ENCODE data around the gene GLS2. TPM values are rescaled to one million over a fixed set of nuclear protein-coding genes. Genes with fewer than 3 reads are reported as not detected.
A peak's percentile ranks its signal among the peaks of the same experiment; 100 is the strongest.

The GLS2 gene
- total and polyA plus RNA-seq, 9 of the 15 experiments (the other 6 are each of a cell fraction or from before 2014, with no cell fraction given): 0.11 TPM; not detected in 8

GRCh38 chr12:56462565-56462964 lies 25.4 kb downstream of the GLS2 start:
- Histone ChIP-seq H3K4me1 (replicated peaks in 1 of 2; ENCODE audit: control insufficient read depth in 2 of 2, insufficient read depth in 2 of 2, low read length in 2 of 2) (peaks cover 10 to 11% of the 10 kb centered on the region in 2 experiments; a peak in 4 of 5 replicates), H3K79me2 (ENCODE audit: control insufficient read depth, insufficient read depth, low read length) (no peaks in the 10 kb centered on the region), H4K20me1 (replicated peaks; ENCODE audit: control insufficient read depth, insufficient read depth, low read length) (no peaks in the 10 kb centered on the region), H3K9me1 (ENCODE audit: control insufficient read depth, insufficient read depth, low read length) (no peaks in the 10 kb centered on the region), H3K27ac (ENCODE audit: extremely low read depth, low read depth, low read length) (no peak overlapping the region), H3K9me3 (replicated peaks; ENCODE audit: control insufficient read depth, insufficient read depth, low read depth, low read length) (no peaks in the 10 kb centered on the region), H3K36me3 (ENCODE audit: control insufficient read depth, insufficient read depth, low read length) (no peaks in the 10 kb centered on the region), H2AFZ (ENCODE audit: low read depth, low read length) (no peak overlapping the region), H3K4me3 (no peak overlapping the region), H3K9ac (ENCODE audit: insufficient read depth in 1 of 2, low read depth in 2 of 2, low read length in 2 of 2) (peak overlapping the region in 1 of 2 experiments; percentile 54; a peak in 1 of 4 replicates), H3K4me2 (ENCODE audit: insufficient read depth, low read length) (no peak overlapping the region), H3K27me3 (ENCODE audit: control insufficient read depth in 2 of 2, insufficient read depth in 2 of 2, low read length in 2 of 2) (no peaks in the 10 kb centered on the region)
- intact Hi-C loops (cut with micrococcal nuclease): no loop called here
- POLR2A ChIA-PET: interaction anchor here (1.0 kb wide), 1 partner anchor 153 kb away, joined by 4 read pairs; no protein-coding TSS in a partner anchor
- TF ChIP-seq ZNF316 (IDR thresholded peaks at IDR 0.05): peak; percentile 34; the same call in 1 of the 2 replicates
- no peak for TF ChIP-seq MECOM (CRISPR knock-in tag; IDR thresholded peaks at IDR 0.05)
- TF ChIP-seq C11orf30 (IDR thresholded peaks at IDR 0.05; ENCODE audit: low read depth): peak; percentile 22; the same call in 1 of the 2 replicates
- DNase-seq (ENCODE audit: extremely low read depth in 1 of 4, low spot score in 3 of 4): no peak
- no peak for FAIRE-seq
- in situ Hi-C loops (cut with MboI): loop anchor here (10.0 kb wide), 1 partner anchor 338 kb away; the partner anchor contains the start of gene ESYT1
- no TSS peak for BruUV-seq (replicated peaks)
- CTCF ChIA-PET (ENCODE audit: low intra/inter-chr PET ratio): interaction anchor here (2.2 kb wide), 1 partner anchor 176 kb away, joined by 10 read pairs; no protein-coding TSS in a partner anchor
- no peak for ATAC-seq

GRCh38 chr12:56461235-56462159 lies 26.5 kb downstream of the GLS2 start:
- Histone ChIP-seq H3K4me3 (no peak overlapping the region), H3K27me3 (ENCODE audit: control insufficient read depth in 2 of 2, insufficient read depth in 2 of 2, low read length in 2 of 2) (no peaks in the 10 kb centered on the region), H2AFZ (ENCODE audit: low read depth, low read length) (peak overlapping the region; percentile 51), H3K79me2 (ENCODE audit: control insufficient read depth, insufficient read depth, low read length) (no peaks in the 10 kb centered on the region), H3K9me3 (replicated peaks; ENCODE audit: control insufficient read depth, insufficient read depth, low read depth, low read length) (no peaks in the 10 kb centered on the region), H3K9ac (ENCODE audit: insufficient read depth in 1 of 2, low read depth in 2 of 2, low read length in 2 of 2) (no peak overlapping the region), H3K4me2 (ENCODE audit: insufficient read depth, low read length) (no peak overlapping the region), H3K36me3 (ENCODE audit: control insufficient read depth, insufficient read depth, low read length) (no peaks in the 10 kb centered on the region), H3K9me1 (ENCODE audit: control insufficient read depth, insufficient read depth, low read length) (no peaks in the 10 kb centered on the region), H3K27ac (ENCODE audit: extremely low read depth, low read depth, low read length) (peak overlapping the region; percentile 40; the same call in 2 of the 3 replicates), H4K20me1 (replicated peaks; ENCODE audit: control insufficient read depth, insufficient read depth, low read length) (no peaks in the 10 kb centered on the region), H3K4me1 (replicated peaks in 1 of 2; ENCODE audit: control insufficient read depth in 2 of 2, insufficient read depth in 2 of 2, low read length in 2 of 2) (peaks cover 10 to 11% of the 10 kb centered on the region in 2 experiments; a peak in 4 of 5 replicates)
- ATAC-seq: peak; percentile 52
- intact Hi-C loops (cut with micrococcal nuclease) (no loop called here), in situ Hi-C loops (cut with MboI) (loop anchor here (10.0 kb wide), 1 partner anchor 337 kb away; the partner anchor contains the start of gene ESYT1)
- peak; percentile 6 for FAIRE-seq
- CTCF ChIA-PET (ENCODE audit: low intra/inter-chr PET ratio): interaction anchor here (0.6 kb wide), 1 partner anchor 86 kb away, joined by 4 read pairs; no protein-coding TSS in a partner anchor
- DNase-seq (ENCODE audit: extremely low read depth in 1 of 4, low spot score in 3 of 4): no peak
- 68% methylated on average over 11 of the region's 11 CpGs for WGBS (ENCODE audit: insufficient coverage, low coverage, missing lambda C conversion rate)
- BruUV-seq (replicated peaks): no TSS peak
- POLR2A ChIA-PET: interaction anchor here (0.6 to 1.7 kb wide), 7 partner anchors 8 to 337 kb away, joined by 3 to 9 read pairs (median 4); partner anchors contain the start of genes PAN2, RNF41 and TIMELESS
- TF ChIP-seq ZNF75A (CRISPR knock-in tag; IDR thresholded peaks at IDR 0.05): no peak
- TF ChIP-seq MAFG (tag; conservative IDR thresholded peaks at IDR 0.05): peak; percentile 37
- no peak for TF ChIP-seq E2F1 (CRISPR knock-in tag; IDR thresholded peaks at IDR 0.05)
- TF ChIP-seq MYC (IDR thresholded peaks at IDR 0.05; ENCODE audit: low read depth, low read length): no peak
- TF ChIP-seq MYC (CRISPR knock-in tag; IDR thresholded peaks at IDR 0.05; ENCODE audit: borderline replicate concordance, low read depth): no peak
- no peak for TF ChIP-seq ZNF445 (CRISPR knock-in tag; IDR thresholded peaks at IDR 0.05; ENCODE audit: low read depth)
- no peak for TF ChIP-seq SMARCA5 (IDR thresholded peaks at IDR 0.05)
- TF ChIP-seq ZBTB17 (CRISPR knock-in tag; IDR thresholded peaks at IDR 0.05): no peak
- peak; percentile 71 for TF ChIP-seq FOSL1 (tag; conservative IDR thresholded peaks at IDR 0.05)
- no peak for TF ChIP-seq TFAP4 (CRISPR knock-in tag; IDR thresholded peaks at IDR 0.05; ENCODE audit: borderline replicate concordance)

Measured in K562 (cell line).